ENCODE measurements around the gene XPA.
A peak's percentile ranks its signal among the peaks of the same experiment; 100 is the strongest.

Gene XPA

GRCh38 chr9:97714435-97714834 lies 17.3 kb upstream of the XPA start:
- no peak for TF ChIP-seq CTCF (IDR thresholded peaks at IDR 0.05; ENCODE audit: low read depth, low read length, missing control alignments)
- DNase-seq (ENCODE audit: extremely low read depth, low read depth) = peak; percentile 49
- no peak overlapping the region for H3K4me3 ChIP-seq (replicated peaks; ENCODE audit: low read depth, low read length)

GRCh38 chr9:97711223-97711626 lies 14.1 kb upstream of the XPA start:
- no peak overlapping the region for H3K4me3 ChIP-seq (replicated peaks; ENCODE audit: low read depth, low read length)
- no peak for DNase-seq (ENCODE audit: extremely low read depth, low read depth)
- TF ChIP-seq CTCF (IDR thresholded peaks at IDR 0.05; ENCODE audit: low read depth, low read length, missing control alignments) = no peak

GRCh38 chr9:97710356-97711222 lies 13.4 kb upstream of the XPA start:
- peak; percentile 33 for DNase-seq (ENCODE audit: extremely low read depth, low read depth)
- TF ChIP-seq CTCF (IDR thresholded peaks at IDR 0.05; ENCODE audit: low read depth, low read length, missing control alignments) = peak; percentile 76
- H3K4me3 ChIP-seq (replicated peaks; ENCODE audit: low read depth, low read length) = no peak overlapping the region

GRCh38 chr9:97706246-97706645 lies 9.1 kb upstream of the XPA start:
- TF ChIP-seq CTCF (IDR thresholded peaks at IDR 0.05; ENCODE audit: low read depth, low read length, missing control alignments) = no peak
- H3K4me3 ChIP-seq (replicated peaks; ENCODE audit: low read depth, low read length) = no peak overlapping the region
- no peak for DNase-seq (ENCODE audit: extremely low read depth, low read depth)

GRCh38 chr9:97705354-97705950 lies 8.3 kb upstream of the XPA start:
- H3K4me3 ChIP-seq (replicated peaks; ENCODE audit: low read depth, low read length) = no peak overlapping the region
- no peak for TF ChIP-seq CTCF (IDR thresholded peaks at IDR 0.05; ENCODE audit: low read depth, low read length, missing control alignments)
- DNase-seq (ENCODE audit: extremely low read depth, low read depth) = no peak

- no peak for TF ChIP-seq CTCF (IDR thresholded peaks at IDR 0.05; ENCODE audit: low read depth, low read length, missing control alignments)
- no peak overlapping the region for H3K4me3 ChIP-seq (replicated peaks; ENCODE audit: low read depth, low read length)
- no peak for DNase-seq (ENCODE audit: extremely low read depth, low read depth)
These were observed 7.7 kb upstream of the XPA start for GRCh38 chr9:97704851-97705250.
